Kidney (tissue), 14 donors: ENCODE data around the gene OR10AG1. TPM values are rescaled to one million over a fixed set of nuclear protein-coding genes. Genes with fewer than 3 reads are reported as not detected.

Experiments
- DNase-seq, 5 donors: peaks; one replicate each; pipeline ENCODE4 v3.0.0-alpha.2; 2013 to 2020
- FAIRE-seq: peaks from 2 replicates; lab custom pipeline; 2012; peaks lifted over from hg19 to GRCh38; lab: Jason Lieb, UNC
- H3K27ac ChIP-seq, 2 donors: one replicate each; pipeline ENCODE4 v1.7.0; 2013; ENCODE audit warnings: low read depth in 2 of 2, low read length in 2 of 2, inconsistent platforms in 1 of 2
- H3K27me3 ChIP-seq: one replicate; pipeline ENCODE4 v1.7.1; 2013; ENCODE audit warnings: low read length, inconsistent platforms; ENCODE audit not compliant: control insufficient read depth, insufficient read depth
- H3K36me3 ChIP-seq, 3 donors: one replicate each; pipeline versions ENCODE4 v1.7.0 to v1.7.1; 2013; ENCODE audit warnings: low read length in 3 of 3, control low read depth in 1 of 3, inconsistent platforms in 1 of 3; ENCODE audit not compliant: insufficient read depth in 3 of 3, control insufficient read depth in 2 of 3
- H3K4me1 ChIP-seq, 3 donors: one replicate each; pipeline versions ENCODE4 v1.7.0 to v1.7.1; 2013; ENCODE audit warnings: low read length in 3 of 3, inconsistent platforms in 1 of 3, low read depth in 1 of 3; ENCODE audit not compliant: control insufficient read depth in 2 of 3, insufficient read depth in 2 of 3
- H3K4me3 ChIP-seq, 3 donors: one replicate each; pipeline versions ENCODE4 v1.7.0 to v1.8.1; 2013; ENCODE audit warnings: low read length in 3 of 3, control low read depth in 1 of 3, inconsistent platforms in 1 of 3
- H3K9ac ChIP-seq, 3 donors: one replicate each; pipeline versions ENCODE4 v1.7.0 to v1.7.1; 2013; ENCODE audit warnings: low read length in 3 of 3, control low read depth in 1 of 3, inconsistent platforms in 1 of 3
- H3K9me3 ChIP-seq, 3 donors: one replicate each; pipeline versions ENCODE4 v1.7.0 to v1.7.1; 2013; ENCODE audit warnings: low read length in 3 of 3, control low read depth in 1 of 3, inconsistent platforms in 1 of 3; ENCODE audit not compliant: control insufficient read depth in 2 of 3, insufficient read depth in 1 of 3
- CTCF ChIP-seq: IDR thresholded peaks from 3 replicates; pipeline ENCODE4 v1.5.1; 2012; ENCODE audit warnings: mild to moderate bottlenecking, moderate library complexity, borderline replicate concordance; ENCODE audit not compliant: insufficient read depth; ENCODE audit errors: extremely low read depth
- intact Hi-C: fragments of 100-400 bp; cut with DNase I; formaldehyde crosslinking; loops from one replicate; pipeline ENCODE4 v1.11.1; 2022
- polyA plus RNA-seq: library from polyadenylated mRNA; stranded (reverse); fragments of 350-450 nt; fragmentation: Illumina TruSeq; extraction: RNeasy Lipid Tissue Mini Kit (QIAGEN cat#74804); gene quantifications from one replicate; pipeline ENCODE4 v1.2.3, GENCODE V29; 2014; ENCODE audit warnings: low read depth, low replicate concordance; ENCODE audit not compliant: insufficient read depth
- total RNA-seq: library from RNA; stranded (reverse); fragmentation: NEBNext Ultra II Directional; extraction: Animal tissue kit (Norgen Biotek cat#: 25700); gene quantifications from one replicate; pipeline ENCODE4 v1.2.1, GENCODE V29; 2021
- donor health status: control.
- donor health status: control.
- donor health status: control.
- donor health status: control.
- donor health status: control.
- donor health status: DM: yes; HTN: yes; CAD: no.
- donor health status: Normal renal cell carcinoma (clear cell type).

OR10AG1 gene
- total and polyA plus RNA-seq, 2 donors from 2014 or later = not detected

GRCh38 chr11:55994525-55994924 is 24.8 kb upstream of the OR10AG1 start, which contains the start of gene OR5F1:
Gene OR5F1 (minus strand): TSS chr11:55994625. CDS start chr11:55994625, 0 bp downstream.
- Histone ChIP-seq H3K4me1 (no peaks in the 10 kb centered on the region), H3K27me3 (no peaks in the 10 kb centered on the region), H3K4me3 (no peak within 1 kb of the TSS), H3K9ac (no peak within 1 kb of the TSS), H3K27ac (no peak within 1 kb of the TSS), H3K36me3 (no peaks in the 10 kb centered on the region), H3K9me3 (no peaks in the 10 kb centered on the region)
- no peak for TF ChIP-seq CTCF
- intact Hi-C loops = no loop called here
- FAIRE-seq = no peak
- DNase-seq = no peak

- H3K9me3 ChIP-seq = no peaks in the 10 kb centered on the region
- no peak for FAIRE-seq
- no peaks in the 10 kb centered on the region for H3K27me3 ChIP-seq
- no peak for TF ChIP-seq CTCF
- H3K27ac ChIP-seq = no peak overlapping the region
- intact Hi-C loops = no loop called here
- H3K36me3 ChIP-seq = no peaks in the 10 kb centered on the region
- H3K9ac ChIP-seq = no peak overlapping the region
- no peak for DNase-seq
- H3K4me3 ChIP-seq = no peak overlapping the region
- no peaks in the 10 kb centered on the region for H3K4me1 ChIP-seq
Measured at GRCh38 chr11:55970935-55971334, 1.2 kb upstream of the OR10AG1 start.

- Histone ChIP-seq H3K4me3 (no peak overlapping the region), H3K9ac (no peak overlapping the region), H3K27me3 (no peaks in the 10 kb centered on the region), H3K27ac (no peak overlapping the region), H3K4me1 (no peaks in the 10 kb centered on the region), H3K9me3 (no peaks in the 10 kb centered on the region), H3K36me3 (no peaks in the 10 kb centered on the region)
- DNase-seq (no peak), FAIRE-seq (no peak)
- no peak for TF ChIP-seq CTCF
- intact Hi-C loops = no loop called here
Measured at GRCh38 chr11:55967914-55968313, 1.8 kb downstream of the OR10AG1 start.

GRCh38 chr11:55966391-55966790 is 3.4 kb downstream of the OR10AG1 start:
- TF ChIP-seq CTCF = no peak
- H3K4me3 ChIP-seq = no peak overlapping the region
- intact Hi-C loops = no loop called here

More at GRCh38 chr11:55966391-55966790, 3.4 kb downstream of the OR10AG1 start:
- no peaks in the 10 kb centered on the region for H3K36me3 ChIP-seq
- H3K27me3 ChIP-seq = no peaks in the 10 kb centered on the region
- no peak overlapping the region for H3K27ac ChIP-seq
- DNase-seq = no peak
- H3K4me1 ChIP-seq = no peaks in the 10 kb centered on the region
- no peak overlapping the region for H3K9ac ChIP-seq
- H3K9me3 ChIP-seq = no peaks in the 10 kb centered on the region
- no peak for FAIRE-seq
